ENCODE results near the gene LHX4. TPM values are rescaled to one million over a fixed set of nuclear protein-coding genes. Genes with fewer than 3 reads are reported as not detected.

The LHX4 gene
- total and polyA plus RNA-seq, 2 of the 4 experiments (the other 2 are of a cell fraction): 0.05 to 0.18 TPM

DNA sequence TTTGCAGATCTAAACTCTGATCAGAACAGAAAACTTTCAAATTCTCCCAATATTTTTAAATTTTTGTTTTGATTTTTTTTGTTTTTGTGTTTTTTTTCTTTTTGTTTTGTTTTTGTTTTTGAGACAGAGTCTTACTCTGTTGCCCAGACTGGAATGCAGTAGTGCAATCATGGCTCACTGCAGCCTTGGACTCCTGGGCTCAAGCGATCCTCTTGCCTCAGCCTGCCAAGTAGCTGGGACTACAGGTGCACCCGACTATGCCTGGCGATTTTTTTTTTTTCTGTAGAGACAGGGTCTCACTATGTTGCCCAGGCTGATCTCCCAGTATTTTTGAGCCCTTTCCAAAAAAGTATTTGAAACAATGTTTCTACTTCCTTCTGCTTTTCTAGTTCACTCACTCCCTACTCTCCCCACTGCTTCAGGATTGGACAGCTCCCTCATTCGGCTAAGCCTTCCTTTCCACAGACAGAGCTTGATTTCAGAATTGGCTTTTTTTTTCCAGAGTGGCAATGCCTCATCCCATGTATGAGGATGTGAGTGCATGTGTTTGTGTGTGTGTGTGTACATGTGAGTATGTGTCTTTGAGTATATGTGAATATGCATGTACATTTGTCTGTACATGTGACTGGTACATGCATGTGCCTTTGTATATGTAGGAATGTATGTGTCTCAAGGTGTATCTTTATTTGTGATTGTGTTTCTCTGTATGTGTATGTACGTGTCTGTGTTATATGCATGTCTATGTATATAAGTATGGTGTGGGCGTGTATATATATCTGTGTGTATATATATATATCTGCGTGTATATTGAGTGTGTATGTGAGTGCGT is 11.9 kb downstream of the LHX4 start:
- Histone ChIP-seq H3K27ac (ENCODE audit: insufficient read depth, low read length) (no peak overlapping the region), H3K9ac (ENCODE audit: low read depth, low read length) (no peak overlapping the region), H3K4me3 (ENCODE audit: insufficient read depth, low read depth, low read length) (no peak overlapping the region), H3K4me1 (ENCODE audit: control insufficient read depth, insufficient read depth, low read length) (no peaks in the 10 kb centered on the region), H3K9me1 (ENCODE audit: insufficient read depth, low read length) (no peaks in the 10 kb centered on the region), H2BK15ac (ENCODE audit: low read depth, low read length) (no peak overlapping the region), H4K20me1 (ENCODE audit: insufficient read depth, low read length) (peaks cover 4% of the 10 kb centered on the region; the same call in 1 of the 2 replicates), H4K8ac (ENCODE audit: low read depth in 2 of 2, low read length in 2 of 2) (no peak overlapping the region), H3K79me1 (ENCODE audit: low read depth in 1 of 2, low read length in 2 of 2) (no peaks in the 10 kb centered on the region), H2AFZ (replicated peaks; ENCODE audit: low read length, poor library complexity) (no peak overlapping the region), H2BK20ac (ENCODE audit: low read depth, low read length) (no peak overlapping the region), H4K91ac (ENCODE audit: insufficient read depth, low read depth, low read length) (no peak overlapping the region), H3K27me3 (ENCODE audit: control insufficient read depth, insufficient read depth, low read length) (peaks cover 63% of the 10 kb centered on the region), H2BK120ac (ENCODE audit: low read depth, low read length) (no peak overlapping the region), H3K18ac (ENCODE audit: low read depth, low read length) (no peak overlapping the region), H2AK5ac (ENCODE audit: low read depth, low read length) (no peak overlapping the region), H3K23ac (ENCODE audit: low read depth, low read length) (no peak overlapping the region), H2BK5ac (ENCODE audit: low read depth, low read length, poor library complexity, severe bottlenecking) (no peak overlapping the region), H4K5ac (ENCODE audit: low read depth, low read length) (no peak overlapping the region), H3K36me3 (ENCODE audit: control insufficient read depth, insufficient read depth, low read length) (no peaks in the 10 kb centered on the region), H3K56ac (ENCODE audit: extremely low read depth, insufficient read depth, low read length) (no peak overlapping the region), H3K9me3 (ENCODE audit: control insufficient read depth, insufficient read depth, low read length) (peaks cover 4% of the 10 kb centered on the region), H2AK9ac (replicated peaks; ENCODE audit: low read depth, low read length, poor library complexity) (no peak overlapping the region), H3K14ac (replicated peaks; ENCODE audit: low read depth, low read length) (no peak overlapping the region), H3K4me2 (ENCODE audit: low read depth, low read length) (no peak overlapping the region), H3K4ac (ENCODE audit: low read depth, low read length) (no peak overlapping the region)
- in situ Hi-C loops (cut with MboI; ENCODE audit: low sequenced_read_pairs) (no loop called here), dilution Hi-C loops (cut with HindIII; ENCODE audit: low sequenced_read_pairs, unreplicated experiment) (no loop called here), intact Hi-C loops (cut with micrococcal nuclease) (no loop called here)
- CTCF ChIA-PET: interaction anchor here (0.8 kb wide), 1 partner anchor 11 kb away, joined by 5 read pairs; no protein-coding TSS in a partner anchor
- no TSS peak for BruUV-seq (replicated peaks)
- ATAC-seq (ENCODE audit: low read depth) (peak; percentile 72), DNase-seq (peak; percentile 31)
- 80% methylated on average over 7 of the region's 8 CpGs; no CpG with 5 or more reads in 1 of the 2 experiments for WGBS, 2 experiments (ENCODE audit: extremely low coverage in 2 of 2, insufficient read length in 1 of 2)
- TF ChIP-seq BHLHE40 (IDR thresholded peaks at IDR 0.05; ENCODE audit: low read depth, low read length) (no peak), RCOR1 (IDR thresholded peaks at IDR 0.05; ENCODE audit: insufficient replicate concordance, low read length) (no peak), RAD21 (IDR thresholded peaks at IDR 0.05; ENCODE audit: low read length) (no peak), FOS (IDR thresholded peaks at IDR 0.05; ENCODE audit: low read depth, low read length) (no peak), MAFK (IDR thresholded peaks at IDR 0.05; ENCODE audit: low read depth, low read length) (no peak), RFX5 (IDR thresholded peaks at IDR 0.05; ENCODE audit: low read depth, low read length) (no peak), MXI1 (IDR thresholded peaks at IDR 0.05; ENCODE audit: borderline replicate concordance, low read depth, low read length) (no peak), CHD1 (IDR thresholded peaks at IDR 0.05; ENCODE audit: low read depth, low read length) (no peak), USF2 (IDR thresholded peaks at IDR 0.05; ENCODE audit: low read depth, low read length) (no peak), SMC3 (IDR thresholded peaks at IDR 0.05; ENCODE audit: low read depth, low read length) (no peak), CEBPB (IDR thresholded peaks at IDR 0.05; ENCODE audit: low read depth, low read length) (no peak), NFE2L2 (IDR thresholded peaks at IDR 0.05; ENCODE audit: low read depth, low read length) (no peak), MAZ (IDR thresholded peaks at IDR 0.05; ENCODE audit: borderline replicate concordance, low read depth, low read length) (no peak)
- TF ChIP-seq, protein P1, sequence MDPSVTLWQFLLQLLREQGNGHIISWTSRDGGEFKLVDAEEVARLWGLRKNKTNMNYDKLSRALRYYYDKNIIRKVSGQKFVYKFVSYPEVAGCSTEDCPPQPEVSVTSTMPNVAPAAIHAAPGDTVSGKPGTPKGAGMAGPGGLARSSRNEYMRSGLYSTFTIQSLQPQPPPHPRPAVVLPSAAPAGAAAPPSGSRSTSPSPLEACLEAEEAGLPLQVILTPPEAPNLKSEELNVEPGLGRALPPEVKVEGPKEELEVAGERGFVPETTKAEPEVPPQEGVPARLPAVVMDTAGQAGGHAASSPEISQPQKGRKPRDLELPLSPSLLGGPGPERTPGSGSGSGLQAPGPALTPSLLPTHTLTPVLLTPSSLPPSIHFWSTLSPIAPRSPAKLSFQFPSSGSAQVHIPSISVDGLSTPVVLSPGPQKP (IDR thresholded peaks at IDR 0.05; ENCODE audit: borderline replicate concordance, low read depth, low read length): no peak
- TF ChIP-seq, protein P2, sequence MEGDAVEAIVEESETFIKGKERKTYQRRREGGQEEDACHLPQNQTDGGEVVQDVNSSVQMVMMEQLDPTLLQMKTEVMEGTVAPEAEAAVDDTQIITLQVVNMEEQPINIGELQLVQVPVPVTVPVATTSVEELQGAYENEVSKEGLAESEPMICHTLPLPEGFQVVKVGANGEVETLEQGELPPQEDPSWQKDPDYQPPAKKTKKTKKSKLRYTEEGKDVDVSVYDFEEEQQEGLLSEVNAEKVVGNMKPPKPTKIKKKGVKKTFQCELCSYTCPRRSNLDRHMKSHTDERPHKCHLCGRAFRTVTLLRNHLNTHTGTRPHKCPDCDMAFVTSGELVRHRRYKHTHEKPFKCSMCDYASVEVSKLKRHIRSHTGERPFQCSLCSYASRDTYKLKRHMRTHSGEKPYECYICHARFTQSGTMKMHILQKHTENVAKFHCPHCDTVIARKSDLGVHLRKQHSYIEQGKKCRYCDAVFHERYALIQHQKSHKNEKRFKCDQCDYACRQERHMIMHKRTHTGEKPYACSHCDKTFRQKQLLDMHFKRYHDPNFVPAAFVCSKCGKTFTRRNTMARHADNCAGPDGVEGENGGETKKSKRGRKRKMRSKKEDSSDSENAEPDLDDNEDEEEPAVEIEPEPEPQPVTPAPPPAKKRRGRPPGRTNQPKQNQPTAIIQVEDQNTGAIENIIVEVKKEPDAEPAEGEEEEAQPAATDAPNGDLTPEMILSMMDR (conservative IDR thresholded peaks at IDR 0.05; ENCODE audit: low read depth, low read length): no peak
- POLR2A ChIA-PET (ENCODE audit: unreplicated experiment): no interaction called here

All from IMR-90 (cell line).